8988T (cell line): ENCODE results near the gene RAB10.
"Not testable (repeated sequence)": the region's sequence is repeated elsewhere in the genome, so short reads cannot be mapped to it uniquely, and the experiment has no call there.

Experiments used
- DNase-seq: peaks from one replicate; pipeline ENCODE4 v3.0.0; 2011

The RAB10 gene

GRCh38 chr2:26016706-26017045 is 17.2 kb upstream of the RAB10 start:
- not testable (repeated sequence) for DNase-seq

GRCh38 chr2:26017464-26018183 is 16.3 kb upstream of the RAB10 start:
- DNase-seq = no peak

- DNase-seq = peak; percentile 71
Measured at GRCh38 chr2:26018184-26019055, 15.5 kb upstream of the RAB10 start.

- DNase-seq = no peak
Measured at GRCh38 chr2:26020231-26020640, 13.6 kb upstream of the RAB10 start.

GRCh38 chr2:26024260-26024659 is 9.6 kb upstream of the RAB10 start:
- no peak for DNase-seq

- DNase-seq = no peak
Measured at GRCh38 chr2:26025509-26025908, 8.4 kb upstream of the RAB10 start.

- not testable (repeated sequence) for DNase-seq
Measured at GRCh38 chr2:26028083-26028482, 5.8 kb upstream of the RAB10 start.

GRCh38 chr2:26032586-26033269 is 1.2 kb upstream of the RAB10 start:
- DNase-seq = not testable (repeated sequence)

GRCh38 chr2:26033270-26033817 is 540 bp upstream of the RAB10 start:
- DNase-seq = peak; percentile 48

GRCh38 chr2:26034637-26034992 is 731 bp downstream of the RAB10 start:
- DNase-seq = no peak

GRCh38 chr2:26035090-26035743 is 1.3 kb downstream of the RAB10 start:
- DNase-seq = no peak

GRCh38 chr2:26039603-26040323 is 5.9 kb downstream of the RAB10 start:
- no peak for DNase-seq

GRCh38 chr2:26043109-26043508 is 9.2 kb downstream of the RAB10 start:
- DNase-seq = no peak

GRCh38 chr2:26043862-26044696 is 10.2 kb downstream of the RAB10 start:
- DNase-seq = no peak

GRCh38 chr2:26048791-26049190 is 14.9 kb downstream of the RAB10 start:
- DNase-seq = no peak

- DNase-seq = no peak
Measured at GRCh38 chr2:26049641-26050040, 15.8 kb downstream of the RAB10 start.

- no peak for DNase-seq
Measured at GRCh38 chr2:26052740-26053139, 18.9 kb downstream of the RAB10 start.

GRCh38 chr2:26054598-26055348 is 20.9 kb downstream of the RAB10 start:
- DNase-seq = no peak

- no peak for DNase-seq
Measured at GRCh38 chr2:26058390-26058789, 24.5 kb downstream of the RAB10 start.

GRCh38 chr2:26059542-26059941 is 25.7 kb downstream of the RAB10 start:
- no peak for DNase-seq

GRCh38 chr2:26061539-26061938 is 27.7 kb downstream of the RAB10 start:
- DNase-seq = no peak
